GM23338 (cell line): ENCODE results near the gene MTIF2. TPM values are rescaled to one million over a fixed set of nuclear protein-coding genes. Genes with fewer than 3 reads are reported as not detected.
A peak's percentile ranks its signal among the peaks of the same experiment; 100 is the strongest.
"Not testable (repeated sequence)": the region's sequence is repeated elsewhere in the genome, so short reads cannot be mapped to it uniquely, and the experiment has no call there.

Experiments used
- ATAC-seq: fragments of 200-7000 bp; cut with Tn5 transposase; 3 replicates; pipeline ENCODE4 v1.9.1; 2020
- DNase-seq: peaks from one replicate; pipeline ENCODE4 v3.0.0-alpha.2; 2015; ENCODE audit warnings: low spot score
- H2AFZ ChIP-seq: fragments of 200-600 bp; sonication (generic); 2 replicates; pipeline ENCODE4 v1.8.0; 2016; ENCODE audit warnings: antibody characterized with exemption, mild to moderate bottlenecking, moderate library complexity
- H3F3A ChIP-seq: fragments of 200-600 bp; sonication (generic); replicated peaks from 2 replicates; pipeline ENCODE4 v1.8.0; 2017; ENCODE audit warnings: antibody characterized with exemption, mixed run types, low read depth
- H3K27ac ChIP-seq: fragments of 200-600 bp; sonication (generic); 2 replicates; pipeline ENCODE4 v1.6.1; 2016; ENCODE audit warnings: low read depth
- H3K27me3 ChIP-seq: fragments of 200-600 bp; sonication (generic); 2 replicates; pipeline ENCODE4 v1.8.0; 2016; ENCODE audit warnings: mild to moderate bottlenecking, mixed run types, moderate library complexity; ENCODE audit not compliant: insufficient read depth
- H3K36me3 ChIP-seq: fragments of 200-600 bp; sonication (generic); 2 replicates; pipeline ENCODE4 v1.8.0; 2016; ENCODE audit warnings: mild to moderate bottlenecking; ENCODE audit not compliant: insufficient read depth
- H3K4me1 ChIP-seq: fragments of 200-600 bp; sonication (generic); 2 replicates; pipeline ENCODE4 v1.8.0; 2016; ENCODE audit warnings: mild to moderate bottlenecking, moderate library complexity; ENCODE audit not compliant: insufficient read depth
- H3K4me2 ChIP-seq: fragments of 200-600 bp; sonication (generic); 2 replicates; pipeline ENCODE4 v1.7.1; 2017; ENCODE audit warnings: mixed run types
- H3K4me3 ChIP-seq: fragments of 200-600 bp; sonication (generic); 2 replicates; pipeline ENCODE4 v1.6.1; 2016; ENCODE audit warnings: mixed run types
- H3K79me2 ChIP-seq: fragments of 200-600 bp; sonication (generic); replicated peaks from 2 replicates; pipeline ENCODE4 v1.8.0; 2017; ENCODE audit warnings: mild to moderate bottlenecking; ENCODE audit not compliant: insufficient read depth
- H3K9me2 ChIP-seq: fragments of 200-600 bp; sonication (generic); 2 replicates; pipeline ENCODE4 v1.8.0; 2017; ENCODE audit not compliant: insufficient read depth
- H4K20me1 ChIP-seq: fragments of 200-600 bp; sonication (generic); replicated peaks from 2 replicates; pipeline ENCODE4 v1.8.0; 2017; ENCODE audit warnings: mild to moderate bottlenecking; ENCODE audit not compliant: insufficient read depth
- H3K27ac Mint-ChIP-seq: 2 replicates; pipeline ENCODE4 v1.8.0; 2020; ENCODE audit warnings: inconsistent platforms, mild to moderate bottlenecking, moderate library complexity, mixed read lengths
- H3K27me3 Mint-ChIP-seq: 3 replicates; pipeline ENCODE4 v1.8.0; 2022; ENCODE audit warnings: low read depth, mild to moderate bottlenecking, moderate library complexity, mixed read lengths, inconsistent platforms; ENCODE audit not compliant: insufficient read depth, poor library complexity
- H3K36me3 Mint-ChIP-seq: 3 replicates; pipeline ENCODE4 v1.8.0; 2021; ENCODE audit warnings: low read depth, mild to moderate bottlenecking, inconsistent platforms, moderate library complexity, mixed read lengths
- H3K4me1 Mint-ChIP-seq: 3 replicates; pipeline ENCODE4 v1.8.0; 2020; ENCODE audit warnings: mild to moderate bottlenecking, inconsistent platforms, mixed read lengths
- H3K4me3 Mint-ChIP-seq: 3 replicates; pipeline ENCODE4 v1.8.0; 2021; ENCODE audit warnings: moderate library complexity, mild to moderate bottlenecking, inconsistent platforms, mixed read lengths
- H3K9me3 Mint-ChIP-seq: 3 replicates; pipeline ENCODE4 v1.8.0; 2020; ENCODE audit warnings: moderate library complexity, mild to moderate bottlenecking, inconsistent platforms, mixed read lengths
- CTCF ChIP-seq, 2 experiments: fragments of 200-600 bp in 1 of 2; sonication (generic) in 1 of 2; conservative IDR thresholded peaks; 2 replicates each; pipeline versions ENCODE4 v1.5.1 to v1.6.1; 2016 to 2017; ENCODE audit warnings: antibody characterized with exemption in 2 of 2, low read depth in 2 of 2, mild to moderate bottlenecking in 2 of 2, moderate library complexity in 1 of 2
- EZH2phosphoT487 ChIP-seq: fragments of 200-600 bp; sonication (generic); IDR thresholded peaks from one replicate; pipeline ENCODE4 v1.8.1; 2018; ENCODE audit warnings: antibody characterized with exemption; ENCODE audit not compliant: unreplicated experiment
- POLR2AphosphoS5 ChIP-seq: IDR thresholded peaks from 2 replicates; pipeline ENCODE4 v1.6.1; 2016; ENCODE audit warnings: antibody characterized with exemption, low read depth
- STAT1 ChIP-seq: IDR thresholded peaks from one replicate; pipeline ENCODE4 v1.6.1; 2016; ENCODE audit warnings: antibody characterized with exemption; ENCODE audit not compliant: unreplicated experiment
- ZNF331 ChIP-seq: fragments of 250-450 bp; sonication (Bioruptor Pico); IDR thresholded peaks from 2 replicates; pipeline ENCODE4 v1.5.0; 2020; ENCODE audit warnings: low read depth, mild to moderate bottlenecking, moderate library complexity
- polyA plus RNA-seq: library from polyadenylated mRNA; unstranded; fragments of >200 nt; fragmentation: Nextera tagmentation; extraction: Ambion mirVana; gene quantifications from 2 replicates; pipeline ENCODE4 v1.2.1, GENCODE V29; 2016
- total RNA-seq: library from RNA; depleted of rRNA; stranded (reverse); fragments of >200 nt; shearing (Covaris generic); gene quantifications from 2 replicates; pipeline ENCODE4 v1.2.3, GENCODE V29; 2014

Gene MTIF2
- total and polyA plus RNA-seq, 2 experiments from 2014 or later, result 32.5 to 38.9 TPM

GRCh38 chr2:55268288-55268906 lies 634 bp downstream of the MTIF2 start:
- peaks cover 2% of the 10 kb centered on the region; the same call in 1 of the 2 replicates for H3F3A ChIP-seq
- TF ChIP-seq STAT1, result no peak
- TF ChIP-seq POLR2AphosphoS5, result no peak
- TF ChIP-seq EZH2phosphoT487, result no peak
- no peak for TF ChIP-seq ZNF331 (CRISPR knock-in tag)
- peak overlapping the region; percentile 85 for H3K4me2 ChIP-seq
- peak overlapping the region; percentile 90 for H3K27ac Mint-ChIP-seq
- H3K4me1 ChIP-seq, result peaks cover 6% of the 10 kb centered on the region; the same call in 1 of the 2 replicates
- ATAC-seq (no peak), DNase-seq (peak; percentile 14)
- H3K36me3 ChIP-seq, result peaks cover 17% of the 10 kb centered on the region
- H4K20me1 ChIP-seq, result no peaks in the 10 kb centered on the region
- no peaks in the 10 kb centered on the region for H3K27me3 ChIP-seq
- H3K36me3 Mint-ChIP-seq, result peaks cover 17% of the 10 kb centered on the region
- peak overlapping the region; percentile 95 for H3K4me3 Mint-ChIP-seq
- H3K79me2 ChIP-seq, result peaks cover 10% of the 10 kb centered on the region
- H3K9me2 ChIP-seq, result no peaks in the 10 kb centered on the region
- H3K9me3 Mint-ChIP-seq, result peaks cover 2% of the 10 kb centered on the region; the same call in 1 of the 3 replicates
- peak overlapping the region; percentile 80 for H3K4me3 ChIP-seq
- H2AFZ ChIP-seq, result peak overlapping the region; percentile 92
- H3K27ac ChIP-seq, result peak overlapping the region; percentile 76
- peaks cover 3% of the 10 kb centered on the region; the same call in 2 of the 3 replicates for H3K4me1 Mint-ChIP-seq
- H3K27me3 Mint-ChIP-seq, result peaks cover 4% of the 10 kb centered on the region

- not testable (repeated sequence) for H3K27ac ChIP-seq, H3K4me1 Mint-ChIP-seq, H3K9me2 ChIP-seq, ATAC-seq, H3K4me1 ChIP-seq, DNase-seq, H3K27ac Mint-ChIP-seq, H3K27me3 Mint-ChIP-seq, H3K4me3 Mint-ChIP-seq, H3K79me2 ChIP-seq, H3K4me3 ChIP-seq, H2AFZ ChIP-seq, H4K20me1 ChIP-seq, H3K27me3 ChIP-seq, H3K4me2 ChIP-seq, H3F3A ChIP-seq, H3K9me3 Mint-ChIP-seq
- H3K36me3 Mint-ChIP-seq, result peaks cover 27% of the 10 kb centered on the region
- H3K36me3 ChIP-seq, result peaks cover 43% of the 10 kb centered on the region
Measured at GRCh38 chr2:55259586-55259985, 9.4 kb downstream of the MTIF2 start.

- no peaks in the 10 kb centered on the region for H3K27me3 ChIP-seq
- ATAC-seq, result no peak
- no peak overlapping the region for H3K27ac ChIP-seq
- Mint-ChIP-seq H3K27ac (no peak overlapping the region), H3K36me3 (peaks cover 28% of the 10 kb centered on the region; the same call in 2 of the 3 replicates), H3K4me3 (no peak overlapping the region), H3K9me3 (no peaks in the 10 kb centered on the region), H3K4me1 (no peaks in the 10 kb centered on the region), H3K27me3 (no peaks in the 10 kb centered on the region)
- no peak overlapping the region for H3K4me2 ChIP-seq
- no peaks in the 10 kb centered on the region for H3F3A ChIP-seq
- peaks cover 15% of the 10 kb centered on the region for H3K36me3 ChIP-seq
- H4K20me1 ChIP-seq, result no peaks in the 10 kb centered on the region; the same call in 1 of the 2 replicates
- H2AFZ ChIP-seq, result no peak overlapping the region
- no peak for DNase-seq
- H3K4me3 ChIP-seq, result no peak overlapping the region
- no peaks in the 10 kb centered on the region for H3K9me2 ChIP-seq
- no peak for TF ChIP-seq CTCF (conservative IDR thresholded peaks at IDR 0.05; ENCODE audit: low read depth in 2 of 2)
- no peaks in the 10 kb centered on the region for H3K4me1 ChIP-seq
- no peaks in the 10 kb centered on the region for H3K79me2 ChIP-seq
Measured at GRCh38 chr2:55252832-55253231, 16.2 kb downstream of the MTIF2 start.
